Naive thymus-derived CD4-positive, alpha-beta T cell (primary cell): ENCODE data around the gene MYADM. TPM values are rescaled to one million over a fixed set of nuclear protein-coding genes. Genes with fewer than 3 reads are reported as not detected.

Experiments used
- ATAC-seq: fragments of 150-1000 bp; cut with Tn5 transposase; 2 replicates; pipeline ENCODE4 v1.10.0; 2021; ENCODE audit warnings: mild to moderate bottlenecking, moderate library complexity
- CTCF ChIA-PET: fragments of 350-600 bp; sonication (Branson Sonifier 250); formaldehyde crosslinking; loops from one replicate; lab custom pipeline; 2021; ENCODE audit warnings: antibody characterized with exemption; lab: Charles Lee
- POLR2A ChIA-PET: fragments of 350-600 bp; sonication (Branson Sonifier 250); formaldehyde crosslinking; loops from one replicate; lab custom pipeline; 2021; ENCODE audit warnings: antibody characterized with exemption, inconsistent platforms; lab: Charles Lee
- DNase-seq, 9 donors: peaks; one replicate each; pipeline versions ENCODE4 v3.0.0 to v3.0.0-alpha.2; 2020 to 2022; ENCODE audit warnings: mixed read lengths in 1 of 9
- H3K27ac ChIP-seq: one replicate; pipeline ENCODE4 v1.7.0; 2013; ENCODE audit warnings: mild to moderate bottlenecking, low read depth, low read length, moderate library complexity
- H3K27me3 ChIP-seq, 2 donors: one replicate each; pipeline ENCODE4 v1.7.0; 2013; ENCODE audit warnings: low read length in 2 of 2, mild to moderate bottlenecking in 2 of 2, moderate library complexity in 2 of 2; ENCODE audit not compliant: control insufficient read depth in 2 of 2, insufficient read depth in 2 of 2
- H3K36me3 ChIP-seq, 3 experiments: 1 replicate in 2 of 3; 2 replicates in 1 of 3; pipeline ENCODE4 v1.7.0; 2013; ENCODE audit warnings: low read length in 3 of 3, mild to moderate bottlenecking in 3 of 3, moderate library complexity in 1 of 3; ENCODE audit not compliant: insufficient read depth in 3 of 3, control insufficient read depth in 2 of 3
- H3K4me1 ChIP-seq, 2 donors: one replicate each; pipeline ENCODE4 v1.7.0; 2013; ENCODE audit warnings: low read length in 2 of 2, mild to moderate bottlenecking in 2 of 2, moderate library complexity in 1 of 2; ENCODE audit not compliant: control insufficient read depth in 2 of 2, insufficient read depth in 2 of 2
- H3K4me3 ChIP-seq: 2 replicates; pipeline ENCODE4 v1.7.0; 2013; ENCODE audit warnings: mild to moderate bottlenecking, low read length
- H3K9me3 ChIP-seq, 3 experiments: 1 replicate in 2 of 3; 2 replicates in 1 of 3; pipeline ENCODE4 v1.7.0; 2013; ENCODE audit warnings: low read length in 3 of 3; ENCODE audit not compliant: control insufficient read depth in 2 of 3
- H3K27ac Mint-ChIP-seq, 9 donors: one replicate each; pipeline ENCODE4 v1.8.0; 2020 to 2022; ENCODE audit warnings: mixed read lengths in 9 of 9, mild to moderate bottlenecking in 8 of 9, moderate library complexity in 5 of 9, inconsistent platforms in 2 of 9
- H3K27me3 Mint-ChIP-seq, 5 donors: one replicate each; pipeline ENCODE4 v1.8.0; 2021 to 2022; ENCODE audit warnings: mixed read lengths in 5 of 5, mild to moderate bottlenecking in 1 of 5
- H3K36me3 Mint-ChIP-seq, 5 donors: one replicate each; pipeline ENCODE4 v1.8.0; 2020 to 2022; ENCODE audit warnings: mixed read lengths in 5 of 5, mild to moderate bottlenecking in 3 of 5, inconsistent platforms in 1 of 5
- H3K4me1 Mint-ChIP-seq, 7 donors: one replicate each; pipeline ENCODE4 v1.8.0; 2020 to 2022; ENCODE audit warnings: mixed read lengths in 7 of 7, mild to moderate bottlenecking in 3 of 7, inconsistent platforms in 1 of 7
- H3K4me3 Mint-ChIP-seq, 10 donors: one replicate each; pipeline ENCODE4 v1.8.0; 2020 to 2022; ENCODE audit warnings: mild to moderate bottlenecking in 10 of 10, mixed read lengths in 10 of 10, moderate library complexity in 6 of 10, inconsistent platforms in 2 of 10
- H3K9me3 Mint-ChIP-seq, 11 donors: one replicate each; pipeline ENCODE4 v1.8.0; 2020 to 2022; ENCODE audit warnings: mixed read lengths in 11 of 11, mild to moderate bottlenecking in 4 of 11, inconsistent platforms in 1 of 11, moderate library complexity in 1 of 11
- intact Hi-C, 2 donors: fragments of 100-400 bp; cut with micrococcal nuclease; formaldehyde crosslinking; loops; one replicate each; pipeline ENCODE4 v1.15.1; 2023
- polyA plus RNA-seq, 2 donors: library from polyadenylated mRNA; unstranded; fragments of 300-500 nt; fragmentation: Illumina TruSeq; gene quantifications; one replicate each; pipeline ENCODE4 v1.2.3, GENCODE V29; 2021
- total RNA-seq, 6 experiments: library from RNA in 5 of 6; stranded (reverse) in 5 of 6; gene quantifications; 1 replicate in 5 of 6; 2 replicates in 1 of 6; pipeline ENCODE4 v1.2.3 and lab custom pipeline; 2021 to 2026

Gene MYADM
- total and polyA plus RNA-seq, 7 experiments from 2014 or later: 51.5 to 524 (median 61.3) TPM

- H3K27ac Mint-ChIP-seq: peak overlapping the region in 8 of 9 donors; percentile 78 to 98 (median 94)
- H3K27ac ChIP-seq: peak overlapping the region; percentile 71
- ChIA-PET CTCF (interaction anchor here (1.1 kb wide), 2 partner anchors 8 to 26 kb away, joined by 5 to 11 read pairs; no protein-coding TSS in a partner anchor), POLR2A (interaction anchor here (0.6 to 1.4 kb wide), 4 partner anchors 8 to 1762 kb away, joined by 3 to 7 read pairs (median 4); partner anchors contain the start of gene CNOT3)
- H3K27me3 Mint-ChIP-seq: peaks cover 0 to 6% (median 0%) of the 10 kb centered on the region in 5 donors
- peaks cover 0 to 10% (median 3%) of the 10 kb centered on the region in 11 donors for H3K9me3 Mint-ChIP-seq
- H3K4me3 Mint-ChIP-seq: peak overlapping the region; percentile 64 to 82 (median 73)
- peaks cover 0 to 2% of the 10 kb centered on the region in 2 donors for H3K27me3 ChIP-seq
- DNase-seq (peak in 6 of 9 donors; percentile 49 to 68 (median 61)), ATAC-seq (no peak)
- intact Hi-C loops: no loop called here
- no peaks in the 10 kb centered on the region for H3K9me3 ChIP-seq
- peaks cover 50 to 89% (median 69%) of the 10 kb centered on the region in 7 donors for H3K4me1 Mint-ChIP-seq
- peaks cover 14 to 48% (median 27%) of the 10 kb centered on the region in 5 donors for H3K36me3 Mint-ChIP-seq
- H3K36me3 ChIP-seq: peaks cover 0 to 13% (median 6%) of the 10 kb centered on the region in 3 experiments
- H3K4me1 ChIP-seq: peaks cover 26 to 68% of the 10 kb centered on the region in 2 donors
- H3K4me3 ChIP-seq: peak overlapping the region; percentile 32
These were observed 6.9 kb downstream of the MYADM start for GRCh38 chr19:53874606-53874990.

- H3K27me3 Mint-ChIP-seq: peaks cover 0 to 6% (median 0%) of the 10 kb centered on the region in 5 donors
- H3K9me3 Mint-ChIP-seq: peaks cover 0 to 10% (median 3%) of the 10 kb centered on the region in 11 donors
- ATAC-seq (no peak), DNase-seq (no peak)
- H3K27ac ChIP-seq: peak overlapping the region; percentile 71
- POLR2A ChIA-PET: interaction anchor here (0.7 to 4.3 kb wide), 5 partner anchors 9 to 314 kb away, joined by 3 to 66 read pairs (median 7); partner anchors contain the start of genes LENG1, MBOAT7 and MYADM
- peaks cover 0 to 13% (median 6%) of the 10 kb centered on the region in 3 experiments for H3K36me3 ChIP-seq
- no peak overlapping the region for H3K4me3 ChIP-seq
- H3K27me3 ChIP-seq: peaks cover 0 to 9% of the 10 kb centered on the region in 2 donors
- H3K4me3 Mint-ChIP-seq: peak overlapping the region; percentile 59 to 82 (median 76)
- intact Hi-C loops: no loop called here
- H3K9me3 ChIP-seq: no peaks in the 10 kb centered on the region
- peaks cover 14 to 46% (median 27%) of the 10 kb centered on the region in 5 donors for H3K36me3 Mint-ChIP-seq
- H3K27ac Mint-ChIP-seq: peak overlapping the region in 8 of 9 donors; percentile 78 to 99 (median 93)
- peaks cover 46 to 84% (median 65%) of the 10 kb centered on the region in 7 donors for H3K4me1 Mint-ChIP-seq
- CTCF ChIA-PET: interaction anchor here (0.9 to 2.1 kb wide), 2 partner anchors 9 to 32 kb away, joined by 3 to 14 read pairs; partner anchors contain the start of gene MYADM
- H3K4me1 ChIP-seq: peaks cover 29 to 66% of the 10 kb centered on the region in 2 donors
These were observed 8.1 kb downstream of the MYADM start for GRCh38 chr19:53875602-53876325.

GRCh38 chr19:53876651-53877224, 9.1 kb downstream of the MYADM start:
- Histone ChIP-seq H3K9me3 (no peaks in the 10 kb centered on the region), H3K36me3 (peaks cover 0 to 13% (median 6%) of the 10 kb centered on the region in 3 experiments), H3K4me1 (peaks cover 38 to 69% of the 10 kb centered on the region in 2 donors), H3K27me3 (peaks cover 0 to 18% of the 10 kb centered on the region in 2 donors), H3K27ac (peak overlapping the region; percentile 71), H3K4me3 (no peak overlapping the region)
- peaks cover 37 to 74% (median 56%) of the 10 kb centered on the region in 7 donors for H3K4me1 Mint-ChIP-seq
- peak overlapping the region; percentile 18 to 85 (median 76) for H3K4me3 Mint-ChIP-seq
- peak; percentile 8 for ATAC-seq
- H3K27me3 Mint-ChIP-seq: peaks cover 0 to 6% (median 0%) of the 10 kb centered on the region in 5 donors
- ChIA-PET CTCF (interaction anchor here (0.6 to 2.1 kb wide), 5 partner anchors 10 to 155 kb away, joined by 3 to 14 read pairs (median 5); partner anchors contain the start of gene MYADM), POLR2A (interaction anchor here (0.7 to 4.3 kb wide), 5 partner anchors 9 to 313 kb away, joined by 3 to 66 read pairs (median 5); partner anchors contain the start of genes LENG1, MBOAT7 and MYADM)
- peaks cover 0 to 10% (median 2%) of the 10 kb centered on the region in 11 donors for H3K9me3 Mint-ChIP-seq
- H3K36me3 Mint-ChIP-seq: peaks cover 14 to 38% (median 21%) of the 10 kb centered on the region in 5 donors
- intact Hi-C loops: loop anchor here in 1 of 2 donors (1.0 kb wide), 1 partner anchor 7 kb away; no protein-coding TSS in a partner anchor
- H3K27ac Mint-ChIP-seq: peak overlapping the region in 8 of 9 donors; percentile 78 to 98 (median 93)
- DNase-seq: no peak

GRCh38 chr19:53877361-53877766, 9.7 kb downstream of the MYADM start:
- H3K4me1 ChIP-seq: peaks cover 42 to 73% of the 10 kb centered on the region in 2 donors
- ChIA-PET POLR2A (interaction anchor here (1.1 to 4.3 kb wide), 2 partner anchors 9 to 10 kb away, joined by 7 to 66 read pairs; partner anchors contain the start of gene MYADM), CTCF (interaction anchor here (0.6 to 2.1 kb wide), 4 partner anchors 10 to 155 kb away, joined by 3 to 14 read pairs (median 6); partner anchors contain the start of gene MYADM)
- peak overlapping the region; percentile 71 for H3K27ac ChIP-seq
- H3K27me3 ChIP-seq: peaks cover 0 to 18% of the 10 kb centered on the region in 2 donors
- H3K9me3 Mint-ChIP-seq: peaks cover 0 to 10% (median 2%) of the 10 kb centered on the region in 11 donors
- no peak overlapping the region for H3K4me3 ChIP-seq
- intact Hi-C loops: loop anchor here in 1 of 2 donors (1.0 kb wide), 1 partner anchor 8 kb away; no protein-coding TSS in a partner anchor
- peaks cover 0 to 13% (median 6%) of the 10 kb centered on the region in 3 experiments for H3K36me3 ChIP-seq
- ATAC-seq: no peak
- no peaks in the 10 kb centered on the region for H3K9me3 ChIP-seq
- H3K4me3 Mint-ChIP-seq: peak overlapping the region; percentile 18 to 85 (median 76)
- H3K36me3 Mint-ChIP-seq: peaks cover 14 to 38% (median 21%) of the 10 kb centered on the region in 5 donors
- H3K4me1 Mint-ChIP-seq: peaks cover 35 to 70% (median 56%) of the 10 kb centered on the region in 7 donors
- H3K27me3 Mint-ChIP-seq: peaks cover 0 to 6% (median 0%) of the 10 kb centered on the region in 5 donors
- peak overlapping the region in 8 of 9 donors; percentile 78 to 98 (median 93) for H3K27ac Mint-ChIP-seq
- peak in 7 of 9 donors; percentile 62 to 88 (median 75) for DNase-seq

GRCh38 chr19:53878776-53879139, 11.1 kb downstream of the MYADM start:
- peaks cover 0 to 22% of the 10 kb centered on the region in 2 donors for H3K27me3 ChIP-seq
- peaks cover 0 to 8% (median 6%) of the 10 kb centered on the region in 3 experiments for H3K36me3 ChIP-seq
- no peak for DNase-seq
- peak overlapping the region in 6 of 9 donors; percentile 56 to 83 (median 68) for H3K27ac Mint-ChIP-seq
- H3K9me3 ChIP-seq: no peaks in the 10 kb centered on the region
- peaks cover 10 to 27% (median 15%) of the 10 kb centered on the region in 5 donors for H3K36me3 Mint-ChIP-seq
- peak overlapping the region; percentile 47 for H3K27ac ChIP-seq
- H3K4me1 ChIP-seq: peaks cover 42 to 70% of the 10 kb centered on the region in 2 donors
- peak overlapping the region; percentile 63 for H3K4me3 ChIP-seq
- peaks cover 4 to 13% (median 11%) of the 10 kb centered on the region in 5 donors for H3K27me3 Mint-ChIP-seq
- H3K4me3 Mint-ChIP-seq: no peak overlapping the region
- H3K4me1 Mint-ChIP-seq: peaks cover 34 to 65% (median 49%) of the 10 kb centered on the region in 7 donors
- peak; percentile 1 for ATAC-seq
- intact Hi-C loops: loop anchor here (1.0 to 2.0 kb wide), 2 partner anchors 11 to 26 kb away; partner anchors contain the start of gene MYADM (in 1 of the 2)
- CTCF ChIA-PET: interaction anchor here (1.6 kb wide), 1 partner anchor 11 kb away, joined by 6 read pairs; the partner anchor contains the start of gene MYADM
- POLR2A ChIA-PET: interaction anchor here (4.3 kb wide), 1 partner anchor 12 kb away, joined by 66 read pairs; the partner anchor contains the start of gene MYADM
- peaks cover 0 to 8% (median 3%) of the 10 kb centered on the region in 11 donors for H3K9me3 Mint-ChIP-seq
